Myocyte (in vitro differentiated cells): ENCODE measurements around the gene FAM184A. TPM values are rescaled to one million over a fixed set of nuclear protein-coding genes. Genes with fewer than 3 reads are reported as not detected.

ENCODE experiments used
- DNase-seq: peaks from one replicate; pipeline ENCODE4 v3.0.0-alpha.2; 2012; ENCODE audit warnings: low read depth
- total RNA-seq: library from RNA; depleted of rRNA; stranded (reverse); fragments of >200 nt; gene quantifications from 2 replicates; pipeline ENCODE4 v1.2.3, GENCODE V29; 2014

The FAM184A gene
- total RNA-seq, 1 donor from 2014 or later = 1.5 TPM

GRCh38 chr6:119060255-119060907 is 18.1 kb downstream of the FAM184A start:
- no peak for DNase-seq

DNA sequence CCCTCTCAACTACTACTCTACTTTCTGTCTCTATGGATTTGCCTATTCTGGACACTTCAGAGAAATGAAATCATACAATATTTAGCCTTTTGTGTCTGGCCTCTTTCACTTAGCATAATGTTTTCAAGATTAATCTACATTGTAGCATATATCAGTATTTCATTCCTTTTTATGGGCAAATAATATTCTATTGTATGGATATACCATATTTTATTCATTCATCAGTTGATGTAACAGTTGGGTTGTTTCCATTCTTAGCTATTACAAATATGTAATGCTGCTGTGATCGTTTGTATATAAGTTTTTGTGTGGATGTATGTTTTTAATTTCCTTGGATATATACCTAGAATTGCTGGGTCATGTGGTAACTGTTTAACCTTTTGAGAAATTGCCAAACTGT is 23.4 kb downstream of the FAM184A start:
- DNase-seq = no peak

DNA sequence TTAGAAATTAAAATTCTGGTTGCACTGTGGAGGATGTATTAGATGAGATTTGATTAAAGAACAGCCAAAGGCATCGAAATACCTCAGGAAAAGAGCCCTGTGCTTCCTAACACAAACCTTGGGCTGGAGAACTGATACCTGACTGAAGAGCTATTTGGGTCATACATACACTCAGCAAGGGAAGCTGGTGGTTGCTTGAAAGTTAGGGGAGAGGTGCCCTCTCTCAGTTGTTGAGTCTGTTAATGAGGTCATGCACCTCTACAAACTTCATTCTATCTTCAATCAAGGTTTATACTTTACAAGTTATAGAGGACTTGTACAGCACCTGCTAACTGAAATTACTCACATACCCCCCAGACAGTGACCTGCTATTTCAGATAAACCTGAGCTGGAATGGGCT is 25.5 kb downstream of the FAM184A start:
- DNase-seq = no peak

GRCh38 chr6:119052292-119052889 is 26.1 kb downstream of the FAM184A start:
- no peak for DNase-seq

DNA sequence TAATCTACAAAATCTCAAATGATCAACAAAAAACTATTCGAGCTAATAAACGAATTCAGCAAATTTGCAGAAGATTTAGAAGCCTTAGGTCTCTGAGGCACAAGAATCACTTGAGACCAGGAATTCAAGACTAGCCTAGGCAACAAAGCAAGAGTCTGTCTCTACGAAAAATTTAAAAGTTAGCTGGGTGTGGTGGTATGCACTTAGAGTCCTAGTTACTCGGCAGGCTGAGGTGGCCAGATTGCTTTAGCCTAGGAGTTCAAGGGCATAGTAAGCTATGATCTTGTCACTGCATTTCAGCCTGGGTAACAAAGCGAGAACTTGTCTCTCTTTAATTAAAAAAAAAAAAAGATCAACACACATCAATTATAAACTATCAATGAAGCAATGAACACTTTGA is 34.2 kb downstream of the FAM184A start:
- DNase-seq = no peak

DNA sequence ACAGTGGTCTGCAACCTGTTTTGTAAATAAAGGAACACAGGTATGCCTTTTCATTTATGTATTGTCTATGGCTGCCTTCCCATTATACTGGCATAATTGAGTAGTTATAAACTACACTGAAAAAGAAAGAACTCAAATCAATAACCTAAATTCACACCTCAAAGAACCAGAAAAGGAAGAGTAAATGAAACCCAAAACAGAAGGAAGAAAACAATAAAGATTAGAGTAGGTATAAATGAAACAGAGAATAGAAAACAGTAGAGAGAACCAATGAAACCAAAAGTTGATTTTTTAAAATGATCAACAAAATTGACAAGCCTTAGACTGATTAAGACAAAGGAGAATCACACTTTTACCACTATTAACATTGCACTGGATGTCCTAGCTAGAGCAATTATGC is 34.7 kb downstream of the FAM184A start:
- no peak for DNase-seq

- no peak for DNase-seq
These were observed 35.2 kb downstream of the FAM184A start for GRCh38 chr6:119043265-119043664.

DNA sequence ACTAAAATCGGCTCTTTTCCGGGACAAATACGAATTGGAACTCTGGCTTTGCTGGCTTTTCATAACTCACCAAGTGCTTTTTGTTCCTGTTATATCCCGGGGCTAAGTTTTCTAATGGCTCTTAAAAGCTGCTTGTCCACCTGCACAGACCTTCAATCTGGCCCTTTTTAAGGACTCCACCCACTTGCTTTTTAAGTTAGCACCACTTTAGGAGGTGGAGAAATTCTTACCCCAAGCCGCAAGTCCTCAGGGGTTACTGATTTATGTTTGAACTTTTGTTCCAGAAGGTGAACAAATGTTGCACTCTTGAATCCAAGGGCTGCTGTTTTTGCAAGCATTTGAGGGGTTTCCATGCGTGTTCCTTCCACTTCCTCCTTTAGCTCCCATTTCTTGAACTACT is 37.8 kb downstream of the FAM184A start:
- DNase-seq = no peak

DNA sequence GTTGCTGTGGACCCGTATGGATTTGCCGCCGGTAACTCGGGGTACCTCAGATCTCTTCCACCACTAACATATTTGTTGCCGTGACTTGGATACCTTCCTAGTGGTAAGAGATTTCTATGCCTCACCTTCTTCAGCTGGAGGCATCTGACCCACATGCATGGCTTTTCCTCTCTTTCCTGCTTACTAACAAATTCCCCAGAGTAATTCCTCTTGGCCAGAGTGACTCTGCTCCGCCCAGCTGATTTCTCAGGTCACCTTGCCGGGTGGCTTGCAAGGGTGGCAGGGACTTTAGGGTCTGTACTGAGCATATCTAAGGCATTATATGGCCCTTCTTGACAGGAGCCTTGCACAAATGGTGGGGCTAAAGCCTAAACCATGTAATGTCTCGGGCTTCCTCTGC is 38.2 kb downstream of the FAM184A start:
- no peak for DNase-seq

DNA sequence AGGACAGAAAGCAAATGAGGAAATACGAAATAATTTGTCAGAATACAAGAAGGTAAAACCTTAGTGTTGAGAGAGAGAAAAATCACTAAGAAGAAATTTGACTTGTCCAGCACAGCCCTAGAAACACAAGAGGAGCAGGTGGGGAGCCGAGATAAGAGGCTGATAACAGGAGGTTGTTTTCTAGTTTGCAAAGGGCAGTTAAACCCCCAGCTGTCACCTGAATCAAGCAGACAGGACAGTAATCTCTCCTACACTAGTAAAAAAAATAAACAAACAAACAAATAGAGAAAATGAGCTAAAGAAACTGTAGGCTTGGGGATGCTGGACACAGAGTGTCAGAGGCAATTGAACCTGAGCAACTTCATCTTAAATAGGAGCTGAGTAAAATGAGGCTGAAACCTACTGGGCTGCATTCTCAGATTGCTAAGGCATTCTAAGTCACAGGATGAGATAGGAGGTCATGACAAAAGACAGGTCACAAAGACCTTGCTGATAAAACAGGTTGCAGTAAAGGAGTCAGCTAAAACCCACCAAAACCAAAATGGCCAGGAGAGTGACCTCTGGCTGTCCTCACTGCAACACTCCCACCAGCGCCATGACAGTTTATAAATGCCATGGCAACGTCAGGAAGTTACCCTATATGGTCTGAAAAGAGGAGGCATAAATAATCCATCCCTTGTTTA is 40.4 kb downstream of the FAM184A start:
- no peak for DNase-seq

DNA sequence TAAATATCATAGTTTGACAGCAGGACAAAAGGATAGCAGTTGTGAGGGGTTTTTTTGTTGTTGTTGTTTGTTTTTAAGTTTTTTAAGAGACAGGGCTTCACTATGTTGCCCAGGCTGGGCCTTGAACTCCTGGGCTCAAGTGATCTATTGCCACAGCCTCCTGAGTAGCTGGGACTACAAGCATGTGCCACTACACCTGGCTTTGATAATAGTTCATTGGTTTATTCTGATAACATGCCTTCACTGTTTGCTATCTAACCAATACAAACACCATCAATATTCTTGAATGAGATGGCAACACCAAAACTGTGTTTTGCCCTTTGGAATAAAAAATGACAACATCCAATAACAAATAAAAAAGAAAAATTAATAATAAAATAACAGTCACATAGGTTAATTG is 41.2 kb downstream of the FAM184A start:
- no peak for DNase-seq

DNA sequence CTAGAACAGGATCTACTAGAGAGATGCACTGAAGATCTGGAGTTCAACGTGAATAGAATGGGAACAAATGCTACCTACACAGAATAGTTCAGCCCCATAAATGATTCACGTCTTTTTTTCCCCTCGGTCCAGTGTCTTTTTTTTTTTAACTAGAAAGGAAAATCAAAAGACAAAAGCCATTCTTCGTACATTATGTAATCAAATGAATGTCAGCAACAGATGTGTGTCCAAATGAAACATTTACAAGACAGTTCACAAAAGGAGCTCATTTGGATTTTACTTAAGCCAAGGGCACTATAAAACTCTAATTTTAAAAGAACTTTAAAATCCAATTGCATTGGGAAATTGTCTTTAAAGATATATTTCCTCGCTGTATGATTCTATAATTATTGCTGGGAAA is 42.4 kb downstream of the FAM184A start:
- DNase-seq = peak; percentile 70

DNA sequence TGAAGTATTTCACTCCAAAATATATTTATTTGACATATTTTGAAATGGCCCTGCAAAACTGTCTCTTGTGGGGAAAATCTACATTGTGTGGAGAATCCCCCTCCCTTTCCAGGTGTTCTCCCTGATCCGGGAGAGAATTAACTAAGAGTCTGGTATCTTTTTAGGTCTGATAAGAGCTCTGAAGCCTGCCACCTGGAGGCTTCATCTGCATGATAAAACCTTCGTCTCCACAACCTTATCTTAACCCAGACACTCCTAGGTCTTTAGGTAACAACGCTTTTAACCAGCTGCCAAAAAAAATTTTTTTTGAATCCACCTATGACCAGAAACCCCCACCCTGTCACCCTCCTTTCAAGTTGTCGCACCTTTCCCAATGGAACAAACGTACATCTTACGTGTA is 43.0 kb downstream of the FAM184A start:
- no peak for DNase-seq

DNA sequence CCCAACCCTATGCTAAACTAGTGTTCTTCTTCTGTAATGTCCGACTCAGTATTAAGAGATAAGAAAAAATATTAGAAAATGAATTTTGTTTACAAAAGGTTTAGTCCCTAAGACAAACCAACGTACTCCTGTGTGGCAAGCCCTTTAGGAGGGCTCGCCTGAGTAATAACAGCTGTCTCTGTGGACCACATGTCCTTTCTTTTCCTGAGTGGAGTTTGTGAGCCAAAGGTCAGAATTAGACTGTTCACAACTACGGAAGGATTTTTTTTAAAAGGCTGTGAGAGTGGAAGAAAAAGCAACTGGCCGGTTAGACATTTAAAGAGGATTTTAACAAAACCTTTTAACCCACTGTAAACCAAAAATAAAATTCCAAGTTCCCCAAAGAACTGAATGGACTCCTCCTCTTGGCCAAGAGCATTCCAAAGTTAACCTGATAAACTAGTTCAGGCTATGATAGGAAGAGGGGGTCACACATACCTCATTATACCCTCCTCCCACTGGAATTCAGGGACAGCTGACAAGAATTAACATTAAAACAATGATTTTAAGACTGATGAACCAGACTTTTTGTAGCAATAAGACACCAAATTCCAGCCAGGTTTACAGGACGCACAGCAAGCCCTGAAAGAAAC is 43.5 kb downstream of the FAM184A start:
- DNase-seq = peak; percentile 81

DNA sequence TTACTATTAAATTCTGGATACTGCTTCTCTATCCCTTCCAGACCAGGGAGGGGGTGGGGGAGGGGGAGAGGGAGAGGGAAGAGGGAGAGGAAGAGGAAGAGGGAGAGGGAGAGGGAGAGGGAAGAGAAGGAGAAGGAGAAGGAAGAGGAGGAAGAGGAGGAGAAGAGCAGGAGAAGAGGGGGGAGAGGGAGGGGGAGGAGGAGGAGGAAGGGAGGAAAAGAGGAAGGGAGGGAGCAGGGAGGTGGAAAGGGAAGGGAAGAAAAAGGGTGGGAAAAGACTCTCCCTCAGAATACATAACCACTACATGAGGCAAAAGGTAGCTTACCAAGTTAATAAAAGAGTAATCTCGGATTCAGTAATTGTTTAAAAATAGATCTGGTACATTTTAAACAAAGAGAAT is 46.0 kb downstream of the FAM184A start:
- DNase-seq = no peak

DNA sequence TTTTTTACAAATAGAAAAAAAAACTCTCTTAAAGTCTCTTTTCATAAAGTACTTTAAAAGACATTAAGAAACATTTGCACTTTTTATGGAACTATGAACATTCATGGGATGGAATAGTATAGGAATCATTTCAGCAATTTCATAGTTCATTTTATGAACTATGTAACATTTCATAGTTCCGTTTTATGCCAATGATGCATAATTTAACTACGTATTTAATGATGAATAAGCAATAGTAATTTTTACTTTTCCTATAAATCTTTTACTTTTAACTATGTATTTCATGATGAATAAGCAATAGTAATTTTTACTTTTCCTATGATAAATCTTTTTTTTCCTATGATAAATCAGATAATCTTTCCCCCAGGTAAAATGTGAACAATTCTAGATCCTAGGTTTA is 47.7 kb downstream of the FAM184A start:
- no peak for DNase-seq

DNA sequence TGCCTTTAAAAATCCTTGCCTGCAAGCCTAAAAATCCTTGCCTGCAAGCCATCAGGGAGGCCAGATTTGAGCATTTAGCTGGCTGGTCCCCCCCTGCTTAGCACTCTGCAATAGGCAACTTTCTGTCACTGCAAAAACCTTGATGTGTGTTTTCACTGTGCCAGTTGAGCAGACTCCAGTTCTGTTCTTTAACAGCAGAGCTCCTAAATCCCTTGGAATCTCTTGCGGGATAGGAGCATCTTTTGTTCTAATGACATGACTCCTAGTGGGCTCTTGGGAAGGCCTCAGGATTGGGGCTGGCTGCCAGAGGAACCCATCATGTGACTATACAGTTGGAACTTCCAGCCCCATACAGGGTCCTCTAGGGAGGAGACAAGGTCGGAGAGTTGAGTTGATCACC is 50.4 kb downstream of the FAM184A start:
- DNase-seq = no peak

DNA sequence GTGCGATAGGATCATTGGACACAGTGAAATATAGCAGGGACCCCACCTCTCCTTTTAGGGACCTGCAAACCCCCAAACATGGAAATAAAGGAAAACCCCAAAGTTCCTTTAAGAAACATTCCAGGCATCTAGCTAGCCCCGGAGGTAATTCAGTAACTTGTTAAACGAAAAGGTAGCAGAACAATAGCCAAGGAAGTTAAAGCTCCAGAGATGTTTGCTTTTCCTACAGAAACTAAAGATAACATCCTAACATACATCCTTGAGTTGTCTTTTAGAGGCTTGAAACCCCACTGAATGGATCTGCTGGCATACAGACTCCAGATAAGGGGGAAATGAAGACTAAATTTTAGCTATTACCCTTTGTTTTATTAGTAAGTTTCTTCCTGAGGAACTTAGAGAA is 51.0 kb downstream of the FAM184A start:
- no peak for DNase-seq

- DNase-seq = no peak
These were observed 51.6 kb downstream of the FAM184A start for GRCh38 chr6:119026822-119027221.

- DNase-seq = peak; percentile 70
These were observed 52.7 kb downstream of the FAM184A start for GRCh38 chr6:119025793-119026192.

GRCh38 chr6:119024111-119024510 is 54.4 kb downstream of the FAM184A start:
- DNase-seq = no peak

- DNase-seq = no peak
These were observed 55.7 kb downstream of the FAM184A start for GRCh38 chr6:119022796-119023195.
